GM18951 (cell line): Measurements from ENCODE around the gene ZRANB3.

Experiments
- POLR2A ChIP-seq: IDR thresholded peaks from 4 replicates; pipeline ENCODE4 v1.6.1; 2011; ENCODE audit warnings: mild to moderate bottlenecking; ENCODE audit not compliant: insufficient read length, insufficient read depth; ENCODE audit errors: extremely low read depth
- in situ Hi-C: fragments of 300-500 bp; cut with MboI; formaldehyde crosslinking; loops from one replicate; pipeline ENCODE4 v1.12.0; 2022; ENCODE audit warnings: low sequenced_read_pairs, mixed read lengths, inconsistent platforms; ENCODE audit not compliant: unreplicated experiment

Gene ZRANB3

DNA sequence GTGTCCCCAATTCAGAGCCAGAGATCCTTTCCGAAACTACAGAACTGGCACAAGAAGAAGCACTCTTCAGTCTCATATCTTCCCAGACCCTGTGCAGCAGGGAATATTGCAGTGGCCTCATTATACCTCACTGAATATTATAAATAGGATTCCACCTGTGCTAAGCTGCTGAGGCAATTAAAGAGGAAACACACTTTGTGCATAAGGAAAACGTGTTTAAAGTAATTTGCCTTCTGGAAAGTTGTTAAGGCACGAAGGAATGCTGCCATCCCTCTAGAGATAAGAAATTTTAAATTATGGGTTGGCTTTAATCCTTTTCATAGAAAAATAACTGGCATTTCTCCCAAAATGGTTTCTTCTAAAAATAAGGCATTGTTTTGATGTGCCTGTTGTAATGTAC, 245.6 kb downstream of the ZRANB3 start:
- in situ Hi-C loops: no loop called here
- TF ChIP-seq POLR2A: no peak

DNA sequence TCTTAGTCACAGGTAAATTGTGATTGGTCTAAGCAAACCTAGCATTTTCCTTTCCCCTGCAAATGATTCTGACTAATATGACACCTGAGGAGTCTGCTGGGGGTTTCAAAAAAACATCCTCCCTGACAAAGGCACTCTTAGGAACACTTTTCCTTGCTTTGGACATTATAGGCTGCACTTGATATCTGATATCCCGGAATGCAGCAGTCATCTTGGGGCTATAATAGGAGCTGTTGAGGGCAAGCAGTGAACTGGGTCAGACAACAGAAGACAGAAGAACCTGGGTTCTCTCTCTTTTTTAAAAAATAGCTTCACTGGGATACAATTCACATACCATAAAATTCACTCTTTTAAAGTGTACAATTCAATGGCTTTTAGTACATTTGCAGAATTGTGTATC, 249.6 kb downstream of the ZRANB3 start:
- no peak for TF ChIP-seq POLR2A
- in situ Hi-C loops: no loop called here

- in situ Hi-C loops: no loop called here
- TF ChIP-seq POLR2A: no peak
These were observed 251.8 kb downstream of the ZRANB3 start for GRCh38 chr2:135279209-135279608.

- in situ Hi-C loops: no loop called here
- no peak for TF ChIP-seq POLR2A
These were observed 254.5 kb downstream of the ZRANB3 start for GRCh38 chr2:135276525-135276924.

GRCh38 chr2:135271006-135271405, 260.0 kb downstream of the ZRANB3 start:
- in situ Hi-C loops: no loop called here
- no peak for TF ChIP-seq POLR2A

GRCh38 chr2:135265960-135266490, 265.0 kb downstream of the ZRANB3 start:
- in situ Hi-C loops: no loop called here
- no peak for TF ChIP-seq POLR2A

GRCh38 chr2:135259123-135259522, 271.9 kb downstream of the ZRANB3 start:
- TF ChIP-seq POLR2A: no peak
- in situ Hi-C loops: no loop called here

DNA sequence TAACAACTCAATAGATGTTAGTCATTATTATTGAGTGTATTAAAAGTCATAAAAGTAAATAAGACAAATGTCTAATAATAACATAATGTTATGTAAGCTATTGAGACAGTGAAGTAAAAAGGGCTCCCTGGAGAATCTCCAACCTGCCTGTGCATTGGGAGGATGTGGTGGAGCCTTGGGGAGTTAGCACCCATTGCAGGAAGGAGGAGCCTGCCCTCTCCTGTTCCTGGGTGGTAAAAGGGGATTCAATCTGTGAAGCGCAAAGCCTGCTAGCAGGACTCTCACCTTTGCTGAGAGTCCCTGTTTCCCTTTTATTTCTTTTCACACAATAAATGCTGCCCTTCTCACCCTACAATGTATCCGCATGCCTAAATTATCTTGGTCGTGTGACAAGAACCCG, 272.8 kb downstream of the ZRANB3 start:
- in situ Hi-C loops: no loop called here
- TF ChIP-seq POLR2A: no peak

GRCh38 chr2:135257383-135258090, 273.5 kb downstream of the ZRANB3 start:
- no peak for TF ChIP-seq POLR2A
- in situ Hi-C loops: no loop called here

GRCh38 chr2:135256531-135257260, 274.3 kb downstream of the ZRANB3 start:
- in situ Hi-C loops: no loop called here
- TF ChIP-seq POLR2A: no peak

- in situ Hi-C loops: no loop called here
- TF ChIP-seq POLR2A: no peak
These were observed 275.8 kb downstream of the ZRANB3 start for GRCh38 chr2:135255208-135255607.

DNA sequence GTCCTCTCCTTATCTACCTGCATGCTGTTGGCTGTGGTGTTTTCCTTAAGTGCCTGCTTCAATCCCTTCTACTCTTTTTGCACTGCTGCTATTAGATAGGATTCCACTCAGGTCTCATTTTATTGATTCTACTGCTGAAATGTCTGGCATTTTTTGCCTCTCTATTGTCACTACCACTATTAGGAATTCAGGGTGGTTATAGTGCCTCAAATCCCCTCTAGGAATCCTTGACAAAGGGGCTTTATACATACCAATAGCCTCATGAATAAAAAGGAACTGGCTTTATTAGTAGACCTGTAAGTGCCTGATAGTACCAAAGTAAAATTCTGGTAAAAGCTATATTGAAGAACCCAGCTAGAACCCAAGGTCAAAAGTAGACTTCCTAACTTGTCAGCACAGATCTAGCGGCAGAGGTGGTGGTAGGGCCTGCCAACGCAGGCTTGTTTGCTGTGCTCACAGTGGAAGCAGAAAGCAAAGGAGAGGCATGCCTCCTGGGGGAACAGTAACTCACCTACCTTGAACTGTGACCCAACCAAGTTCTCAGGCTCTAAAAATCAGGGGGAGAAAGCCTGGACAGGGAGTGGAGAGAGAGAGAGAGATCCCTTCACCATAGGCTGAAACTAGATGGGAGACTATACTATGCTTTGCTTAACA, 278.1 kb downstream of the ZRANB3 start:
- in situ Hi-C loops: no loop called here
- TF ChIP-seq POLR2A: no peak

- no peak for TF ChIP-seq POLR2A
- in situ Hi-C loops: no loop called here
These were observed 282.4 kb downstream of the ZRANB3 start for GRCh38 chr2:135248611-135249010.
